Measurements from ENCODE around the gene PDE4D.

DNA sequence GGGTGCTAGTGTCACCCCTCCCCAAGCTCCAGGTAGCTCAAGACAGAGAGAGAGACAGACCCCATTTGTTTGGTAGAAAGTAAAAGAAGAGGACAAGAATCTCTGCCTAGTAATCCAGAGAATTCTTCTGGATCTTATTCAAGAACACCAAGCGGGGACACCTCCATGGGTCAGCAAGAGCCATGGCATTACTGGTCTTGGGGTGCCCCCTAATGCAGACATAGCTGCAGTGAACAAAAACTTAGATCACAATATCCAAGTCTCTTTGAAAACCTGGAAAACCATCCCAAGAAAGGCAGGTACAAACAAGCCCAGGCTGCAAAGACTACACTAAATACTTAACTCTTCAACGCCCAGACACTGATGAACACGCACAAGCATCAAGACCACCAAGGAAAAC lies 29.9 kb upstream of the PDE4D start:
- TF ChIP-seq, protein P1, sequence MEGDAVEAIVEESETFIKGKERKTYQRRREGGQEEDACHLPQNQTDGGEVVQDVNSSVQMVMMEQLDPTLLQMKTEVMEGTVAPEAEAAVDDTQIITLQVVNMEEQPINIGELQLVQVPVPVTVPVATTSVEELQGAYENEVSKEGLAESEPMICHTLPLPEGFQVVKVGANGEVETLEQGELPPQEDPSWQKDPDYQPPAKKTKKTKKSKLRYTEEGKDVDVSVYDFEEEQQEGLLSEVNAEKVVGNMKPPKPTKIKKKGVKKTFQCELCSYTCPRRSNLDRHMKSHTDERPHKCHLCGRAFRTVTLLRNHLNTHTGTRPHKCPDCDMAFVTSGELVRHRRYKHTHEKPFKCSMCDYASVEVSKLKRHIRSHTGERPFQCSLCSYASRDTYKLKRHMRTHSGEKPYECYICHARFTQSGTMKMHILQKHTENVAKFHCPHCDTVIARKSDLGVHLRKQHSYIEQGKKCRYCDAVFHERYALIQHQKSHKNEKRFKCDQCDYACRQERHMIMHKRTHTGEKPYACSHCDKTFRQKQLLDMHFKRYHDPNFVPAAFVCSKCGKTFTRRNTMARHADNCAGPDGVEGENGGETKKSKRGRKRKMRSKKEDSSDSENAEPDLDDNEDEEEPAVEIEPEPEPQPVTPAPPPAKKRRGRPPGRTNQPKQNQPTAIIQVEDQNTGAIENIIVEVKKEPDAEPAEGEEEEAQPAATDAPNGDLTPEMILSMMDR (IDR thresholded peaks at IDR 0.05): no peak
- TF ChIP-seq EZH2 (IDR thresholded peaks at IDR 0.05; ENCODE audit: borderline replicate concordance, insufficient read depth, low read depth, low read length, poor library complexity, severe bottlenecking): no peak
